ENCODE measurements around the gene CGN. TPM values are rescaled to one million over a fixed set of nuclear protein-coding genes. Genes with fewer than 3 reads are reported as not detected.

CGN gene
- total and polyA plus RNA-seq, 2 of the 13 experiments (the other 11 are each of a cell fraction or from before 2014, with no cell fraction given) = 0.75 to 0.81 TPM

GRCh38 chr1:151502859-151503780, 8.1 kb upstream of the CGN start:
- POLR2A ChIA-PET = no interaction called here
- CTCF ChIA-PET (ENCODE audit: low intra/inter-chr PET ratio, low total read pairs) = no interaction called here
- 40% methylated on average over 7 of the region's 7 CpGs for WGBS (ENCODE audit: low lambda C conversion rate)

More at GRCh38 chr1:151502859-151503780, 8.1 kb upstream of the CGN start:
- Histone ChIP-seq H4K20me1 (ENCODE audit: insufficient read depth, low read length) (no peaks in the 10 kb centered on the region), H3K27ac (ENCODE audit: extremely low read length, insufficient read depth, low read length) (no peak overlapping the region), H3K4me2 (ENCODE audit: low read depth, low read length) (peak overlapping the region; percentile 32; the same call in 1 of the 2 replicates), H3K79me2 (ENCODE audit: insufficient read depth, low read length) (no peaks in the 10 kb centered on the region), H3K36me3 (replicated peaks in 1 of 2; ENCODE audit: control insufficient read depth in 1 of 2, insufficient read depth in 2 of 2, low read length in 2 of 2) (no peaks in the 10 kb centered on the region), H3K27me3 (ENCODE audit: control insufficient read depth in 1 of 2, insufficient read depth in 2 of 2, low read length in 2 of 2) (no peaks in the 10 kb centered on the region; a peak in 1 of 5 replicates), H2AFZ (ENCODE audit: low read length) (no peak overlapping the region), H3K4me1 (ENCODE audit: insufficient read depth, low read length) (peaks cover 22% of the 10 kb centered on the region), H3K9me3 (ENCODE audit: low read length) (no peaks in the 10 kb centered on the region), H3K4me3 (replicated peaks in 1 of 3; ENCODE audit: insufficient read depth in 1 of 3, low read depth in 2 of 3, low read length in 3 of 3) (no peak overlapping the region), H3K9ac (ENCODE audit: insufficient read depth, low read depth, low read length) (no peak overlapping the region)
- DNase-seq (ENCODE audit: low spot score) (no peak), ATAC-seq (peak; percentile 46; the same call in 2 of the 3 replicates), FAIRE-seq (no peak)
- no TSS peak for BruUV-seq (replicated peaks)
- intact Hi-C loops (cut with micrococcal nuclease; ENCODE audit: unreplicated experiment) (no loop called here), in situ Hi-C loops (cut with HindIII; ENCODE audit: extremely low pct_ligation_motif_present, low pct_unique_long_range_greater_than_20kb) (no loop called here)
- TF ChIP-seq, protein P1, sequence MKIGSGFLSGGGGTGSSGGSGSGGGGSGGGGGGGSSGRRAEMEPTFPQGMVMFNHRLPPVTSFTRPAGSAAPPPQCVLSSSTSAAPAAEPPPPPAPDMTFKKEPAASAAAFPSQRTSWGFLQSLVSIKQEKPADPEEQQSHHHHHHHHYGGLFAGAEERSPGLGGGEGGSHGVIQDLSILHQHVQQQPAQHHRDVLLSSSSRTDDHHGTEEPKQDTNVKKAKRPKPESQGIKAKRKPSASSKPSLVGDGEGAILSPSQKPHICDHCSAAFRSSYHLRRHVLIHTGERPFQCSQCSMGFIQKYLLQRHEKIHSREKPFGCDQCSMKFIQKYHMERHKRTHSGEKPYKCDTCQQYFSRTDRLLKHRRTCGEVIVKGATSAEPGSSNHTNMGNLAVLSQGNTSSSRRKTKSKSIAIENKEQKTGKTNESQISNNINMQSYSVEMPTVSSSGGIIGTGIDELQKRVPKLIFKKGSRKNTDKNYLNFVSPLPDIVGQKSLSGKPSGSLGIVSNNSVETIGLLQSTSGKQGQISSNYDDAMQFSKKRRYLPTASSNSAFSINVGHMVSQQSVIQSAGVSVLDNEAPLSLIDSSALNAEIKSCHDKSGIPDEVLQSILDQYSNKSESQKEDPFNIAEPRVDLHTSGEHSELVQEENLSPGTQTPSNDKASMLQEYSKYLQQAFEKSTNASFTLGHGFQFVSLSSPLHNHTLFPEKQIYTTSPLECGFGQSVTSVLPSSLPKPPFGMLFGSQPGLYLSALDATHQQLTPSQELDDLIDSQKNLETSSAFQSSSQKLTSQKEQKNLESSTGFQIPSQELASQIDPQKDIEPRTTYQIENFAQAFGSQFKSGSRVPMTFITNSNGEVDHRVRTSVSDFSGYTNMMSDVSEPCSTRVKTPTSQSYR (CRISPR knock-in tag; IDR thresholded peaks at IDR 0.05; ENCODE audit: borderline replicate concordance) = no peak
- TF ChIP-seq NAIF1 (CRISPR knock-in tag; IDR thresholded peaks at IDR 0.05; ENCODE audit: borderline replicate concordance) = no peak
- no peak for TF ChIP-seq ZFYVE20 (CRISPR knock-in tag; IDR thresholded peaks at IDR 0.05; ENCODE audit: borderline replicate concordance, low read depth)
- TF ChIP-seq SOX5 (CRISPR knock-in tag; IDR thresholded peaks at IDR 0.05; ENCODE audit: borderline replicate concordance) = no peak
- TF ChIP-seq ZNF510 (CRISPR knock-in tag; IDR thresholded peaks at IDR 0.05; ENCODE audit: low read depth) = no peak
- no peak for TF ChIP-seq ZNF564 (CRISPR knock-in tag; IDR thresholded peaks at IDR 0.05)
- TF ChIP-seq U2AF2 (IDR thresholded peaks at IDR 0.05; ENCODE audit: low read depth, low read length) = no peak
- TF ChIP-seq ZFX (CRISPR knock-in tag; IDR thresholded peaks at IDR 0.05; ENCODE audit: low read depth) = no peak
- no peak for TF ChIP-seq HMG20A (CRISPR knock-in tag; IDR thresholded peaks at IDR 0.05; ENCODE audit: borderline replicate concordance)
- TF ChIP-seq JDP2 (CRISPR knock-in tag; IDR thresholded peaks at IDR 0.05; ENCODE audit: borderline replicate concordance) = no peak
- no peak for TF ChIP-seq RBAK (CRISPR knock-in tag; IDR thresholded peaks at IDR 0.05)
- TF ChIP-seq, protein P2, sequence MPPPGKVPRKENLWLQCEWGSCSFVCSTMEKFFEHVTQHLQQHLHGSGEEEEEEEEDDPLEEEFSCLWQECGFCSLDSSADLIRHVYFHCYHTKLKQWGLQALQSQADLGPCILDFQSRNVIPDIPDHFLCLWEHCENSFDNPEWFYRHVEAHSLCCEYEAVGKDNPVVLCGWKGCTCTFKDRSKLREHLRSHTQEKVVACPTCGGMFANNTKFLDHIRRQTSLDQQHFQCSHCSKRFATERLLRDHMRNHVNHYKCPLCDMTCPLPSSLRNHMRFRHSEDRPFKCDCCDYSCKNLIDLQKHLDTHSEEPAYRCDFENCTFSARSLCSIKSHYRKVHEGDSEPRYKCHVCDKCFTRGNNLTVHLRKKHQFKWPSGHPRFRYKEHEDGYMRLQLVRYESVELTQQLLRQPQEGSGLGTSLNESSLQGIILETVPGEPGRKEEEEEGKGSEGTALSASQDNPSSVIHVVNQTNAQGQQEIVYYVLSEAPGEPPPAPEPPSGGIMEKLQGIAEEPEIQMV (CRISPR knock-in tag; IDR thresholded peaks at IDR 0.05; ENCODE audit: low read depth) = no peak
- TF ChIP-seq ZFP1 (CRISPR knock-in tag; IDR thresholded peaks at IDR 0.05) = no peak
- no peak for TF ChIP-seq ZNF468 (CRISPR knock-in tag; IDR thresholded peaks at IDR 0.05)
- no peak for TF ChIP-seq ISL2 (CRISPR knock-in tag; IDR thresholded peaks at IDR 0.05)
